ENCODE data around the gene ZBED1. TPM values are rescaled to one million over a fixed set of nuclear protein-coding genes. Genes with fewer than 3 reads are reported as not detected.
A peak's percentile ranks its signal among the peaks of the same experiment; 100 is the strongest.
"Not testable (repeated sequence)": the region's sequence is repeated elsewhere in the genome, so short reads cannot be mapped to it uniquely, and the experiment has no call there.

The ZBED1 gene
- total RNA-seq, 1 donor from 2014 or later = 25.6 TPM

DNA sequence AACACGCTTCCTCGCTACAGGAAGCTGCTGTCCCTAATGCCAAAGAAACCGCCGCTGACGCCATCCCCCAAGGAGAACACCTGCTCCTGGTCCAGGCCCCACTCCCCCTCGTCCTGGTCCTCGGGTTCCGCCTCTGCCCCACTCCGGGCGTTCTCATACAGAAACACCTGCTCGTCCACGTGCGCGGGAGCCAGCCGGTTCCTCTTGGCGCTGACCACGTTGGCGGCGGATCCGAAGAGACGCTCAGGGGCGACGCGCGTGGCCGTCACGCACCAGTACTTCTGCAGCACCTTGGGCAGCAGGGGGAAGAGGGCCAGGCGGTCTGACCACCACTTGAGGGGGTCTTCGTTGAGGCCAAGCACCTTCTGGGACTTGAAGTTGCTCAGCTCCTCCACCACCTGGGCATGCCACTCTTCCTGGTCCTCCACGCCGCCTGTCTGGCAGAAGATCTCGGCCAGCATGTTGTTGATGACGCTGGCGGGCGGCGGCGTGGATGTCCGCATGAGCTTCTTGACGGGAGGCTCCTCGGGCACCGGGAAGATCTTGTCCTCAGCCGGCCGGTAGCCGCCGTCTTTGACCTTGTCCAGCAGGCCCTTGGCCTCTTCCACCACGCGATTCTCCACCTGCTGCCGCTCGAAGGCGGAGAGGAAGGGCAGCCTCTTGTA, 12.0 kb downstream of the ZBED1 start:
- H3K9ac ChIP-seq (ENCODE audit: low read depth in 1 of 3, low read length in 3 of 3) = no peak overlapping the region
- no peaks in the 10 kb centered on the region for H3K27me3 ChIP-seq (ENCODE audit: control insufficient read depth in 3 of 3, insufficient read depth in 3 of 3, low read length in 3 of 3)
- no peaks in the 10 kb centered on the region for H3K9me3 ChIP-seq (ENCODE audit: control insufficient read depth in 3 of 3, low read length in 3 of 3)
- no peak overlapping the region for H3K27ac ChIP-seq (ENCODE audit: low read depth, low read length)
- no peak overlapping the region for H3K4me3 ChIP-seq (ENCODE audit: low read length in 3 of 3)
- H3K4me1 ChIP-seq (ENCODE audit: control insufficient read depth in 3 of 3, insufficient read depth in 3 of 3, low read length in 3 of 3) = peaks cover 2 to 4% (median 4%) of the 10 kb centered on the region in 3 donors
- peaks cover 30 to 42% (median 37%) of the 10 kb centered on the region in 3 donors for H3K36me3 ChIP-seq (ENCODE audit: control insufficient read depth in 3 of 3, insufficient read depth in 3 of 3, low read length in 3 of 3)

DNA sequence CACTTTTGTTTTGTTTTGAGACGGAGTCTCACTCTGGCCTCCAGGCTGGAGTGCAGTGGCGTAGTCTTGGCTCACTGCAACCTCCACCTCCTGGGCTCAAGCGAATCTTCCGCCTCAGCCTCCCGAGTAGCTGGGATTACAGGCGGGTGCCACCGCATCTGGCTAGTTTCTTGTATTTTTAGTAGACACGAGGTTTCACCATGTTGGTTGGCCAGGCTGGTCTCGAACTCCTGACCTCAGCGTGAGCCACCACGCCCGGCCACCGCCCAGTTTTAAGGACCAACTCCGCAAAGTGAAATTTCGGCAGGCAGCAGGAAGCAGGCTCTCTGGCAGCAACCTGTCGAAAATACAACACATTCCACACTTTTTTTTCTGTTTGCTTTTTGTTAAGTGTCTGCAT, 13.4 kb downstream of the ZBED1 start:
- Histone ChIP-seq H3K9me3 (ENCODE audit: control insufficient read depth in 3 of 3, low read length in 3 of 3) (no peaks in the 10 kb centered on the region), H3K27me3 (ENCODE audit: control insufficient read depth in 3 of 3, insufficient read depth in 3 of 3, low read length in 3 of 3) (no peaks in the 10 kb centered on the region), H3K4me3 (ENCODE audit: low read length in 3 of 3) (no peak overlapping the region), H3K4me1 (ENCODE audit: control insufficient read depth in 3 of 3, insufficient read depth in 3 of 3, low read length in 3 of 3) (peaks cover 2 to 4% (median 4%) of the 10 kb centered on the region in 3 donors), H3K36me3 (ENCODE audit: control insufficient read depth in 3 of 3, insufficient read depth in 3 of 3, low read length in 3 of 3) (peaks cover 30 to 42% (median 37%) of the 10 kb centered on the region in 3 donors), H3K9ac (ENCODE audit: low read depth in 1 of 3, low read length in 3 of 3) (no peak overlapping the region), H3K27ac (ENCODE audit: low read depth, low read length) (no peak overlapping the region)

DNA sequence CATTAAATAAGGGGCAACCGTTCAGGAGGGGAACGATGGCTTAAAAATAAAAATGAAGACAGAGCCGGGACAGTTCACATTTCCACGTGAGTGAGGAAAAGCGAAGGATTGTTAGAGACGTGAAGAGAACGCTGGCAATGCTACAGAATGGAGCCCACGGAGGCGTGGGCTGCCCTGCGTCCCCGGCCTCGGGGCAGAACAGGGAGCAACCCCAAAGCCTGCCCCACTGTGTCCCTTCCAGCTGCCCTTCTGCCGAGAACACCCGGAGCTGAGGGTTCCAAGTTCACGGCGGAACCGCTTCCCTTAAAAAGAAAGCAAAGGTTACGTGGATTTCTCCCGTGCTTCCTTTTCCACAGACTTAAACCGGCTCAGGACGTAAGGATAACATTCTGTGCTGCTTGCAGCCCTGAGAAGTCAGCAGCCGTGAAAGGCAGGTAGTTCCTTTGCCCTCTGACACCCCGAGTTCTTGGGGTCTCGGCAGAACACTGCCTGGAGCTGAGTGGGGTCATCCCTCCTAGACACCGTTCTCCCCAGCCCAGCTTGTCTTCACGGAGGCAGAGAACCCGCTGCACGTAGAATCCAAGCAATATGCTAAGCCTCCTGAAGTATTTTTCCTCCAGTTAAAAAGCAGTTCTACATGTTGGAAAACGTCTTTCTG, 14.2 kb downstream of the ZBED1 start:
- H3K4me1 ChIP-seq (ENCODE audit: control insufficient read depth in 3 of 3, insufficient read depth in 3 of 3, low read length in 3 of 3) = peaks cover 2 to 4% (median 4%) of the 10 kb centered on the region in 3 donors
- H3K27ac ChIP-seq (ENCODE audit: low read depth, low read length) = no peak overlapping the region
- H3K27me3 ChIP-seq (ENCODE audit: control insufficient read depth in 3 of 3, insufficient read depth in 3 of 3, low read length in 3 of 3) = no peaks in the 10 kb centered on the region
- no peak overlapping the region for H3K9ac ChIP-seq (ENCODE audit: low read depth in 1 of 3, low read length in 3 of 3)
- H3K9me3 ChIP-seq (ENCODE audit: control insufficient read depth in 3 of 3, low read length in 3 of 3) = no peaks in the 10 kb centered on the region
- H3K4me3 ChIP-seq (ENCODE audit: low read length in 3 of 3) = no peak overlapping the region
- peaks cover 30 to 42% (median 37%) of the 10 kb centered on the region in 3 donors for H3K36me3 ChIP-seq (ENCODE audit: control insufficient read depth in 3 of 3, insufficient read depth in 3 of 3, low read length in 3 of 3)

GRCh38 chrX:2485789-2486345, 14.9 kb downstream of the ZBED1 start:
- Histone ChIP-seq H3K4me1 (ENCODE audit: control insufficient read depth in 3 of 3, insufficient read depth in 3 of 3, low read length in 3 of 3) (peaks cover 2 to 4% (median 4%) of the 10 kb centered on the region in 3 donors), H3K36me3 (ENCODE audit: control insufficient read depth in 3 of 3, insufficient read depth in 3 of 3, low read length in 3 of 3) (peaks cover 30 to 39% (median 37%) of the 10 kb centered on the region in 3 donors), H3K9ac (ENCODE audit: low read depth in 1 of 3, low read length in 3 of 3) (no peak overlapping the region), H3K27ac (ENCODE audit: low read depth, low read length) (no peak overlapping the region), H3K9me3 (ENCODE audit: control insufficient read depth in 3 of 3, low read length in 3 of 3) (no peaks in the 10 kb centered on the region), H3K27me3 (ENCODE audit: control insufficient read depth in 3 of 3, insufficient read depth in 3 of 3, low read length in 3 of 3) (no peaks in the 10 kb centered on the region), H3K4me3 (ENCODE audit: low read length in 3 of 3) (no peak overlapping the region)

GRCh38 chrX:2484721-2485648, 15.8 kb downstream of the ZBED1 start:
- H3K4me1 ChIP-seq (ENCODE audit: control insufficient read depth in 3 of 3, insufficient read depth in 3 of 3, low read length in 3 of 3) = peaks cover 2 to 4% (median 4%) of the 10 kb centered on the region in 3 donors
- peak overlapping the region; percentile 12 to 59 (median 45) for H3K4me3 ChIP-seq (ENCODE audit: low read length in 3 of 3)
- no peaks in the 10 kb centered on the region for H3K27me3 ChIP-seq (ENCODE audit: control insufficient read depth in 3 of 3, insufficient read depth in 3 of 3, low read length in 3 of 3)
- peak overlapping the region; percentile 64 for H3K27ac ChIP-seq (ENCODE audit: low read depth, low read length)
- H3K9ac ChIP-seq (ENCODE audit: low read depth in 1 of 3, low read length in 3 of 3) = peak overlapping the region; percentile 45 to 70 (median 47)
- no peaks in the 10 kb centered on the region for H3K9me3 ChIP-seq (ENCODE audit: control insufficient read depth in 3 of 3, low read length in 3 of 3)
- H3K36me3 ChIP-seq (ENCODE audit: control insufficient read depth in 3 of 3, insufficient read depth in 3 of 3, low read length in 3 of 3) = peaks cover 24 to 34% (median 28%) of the 10 kb centered on the region in 3 donors

DNA sequence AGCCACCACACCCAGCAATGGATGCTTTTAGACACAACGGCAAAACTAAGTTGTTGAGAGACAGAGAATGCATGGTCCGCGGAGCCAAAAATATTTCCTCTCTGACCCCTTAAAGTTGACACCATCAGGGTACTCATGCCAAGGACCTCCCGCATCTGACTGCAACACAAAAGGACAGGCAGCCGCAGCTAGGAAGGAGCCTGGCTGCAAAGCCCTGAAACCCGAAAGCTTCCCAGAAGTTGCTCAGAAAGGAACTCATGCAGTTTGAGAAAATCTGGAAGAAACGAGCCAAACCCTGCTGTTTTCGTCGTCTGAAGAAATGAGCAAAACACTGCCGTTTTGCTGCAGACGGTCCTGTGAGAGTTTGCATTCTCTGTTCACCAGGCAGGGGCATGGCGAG, 16.5 kb downstream of the ZBED1 start:
- peaks cover 17 to 26% (median 21%) of the 10 kb centered on the region in 3 donors for H3K36me3 ChIP-seq (ENCODE audit: control insufficient read depth in 3 of 3, insufficient read depth in 3 of 3, low read length in 3 of 3)
- H3K9ac ChIP-seq (ENCODE audit: low read depth in 1 of 3, low read length in 3 of 3) = peak overlapping the region; percentile 45 to 70 (median 47)
- peak overlapping the region; percentile 12 to 46 (median 45) for H3K4me3 ChIP-seq (ENCODE audit: low read length in 3 of 3)
- peak overlapping the region; percentile 64 for H3K27ac ChIP-seq (ENCODE audit: low read depth, low read length)
- peaks cover 0 to 4% (median 0%) of the 10 kb centered on the region in 3 donors for H3K9me3 ChIP-seq (ENCODE audit: control insufficient read depth in 3 of 3, low read length in 3 of 3)
- H3K4me1 ChIP-seq (ENCODE audit: control insufficient read depth in 3 of 3, insufficient read depth in 3 of 3, low read length in 3 of 3) = peaks cover 2 to 4% (median 4%) of the 10 kb centered on the region in 3 donors
- H3K27me3 ChIP-seq (ENCODE audit: control insufficient read depth in 3 of 3, insufficient read depth in 3 of 3, low read length in 3 of 3) = no peaks in the 10 kb centered on the region

- H3K27me3 ChIP-seq (ENCODE audit: control insufficient read depth in 3 of 3, insufficient read depth in 3 of 3, low read length in 3 of 3) = no peaks in the 10 kb centered on the region
- H3K4me1 ChIP-seq (ENCODE audit: control insufficient read depth in 3 of 3, insufficient read depth in 3 of 3, low read length in 3 of 3) = peaks cover 2 to 4% (median 4%) of the 10 kb centered on the region in 3 donors
- H3K27ac ChIP-seq (ENCODE audit: low read depth, low read length) = peak overlapping the region; percentile 64
- H3K4me3 ChIP-seq (ENCODE audit: low read length in 3 of 3) = no peak overlapping the region
- H3K36me3 ChIP-seq (ENCODE audit: control insufficient read depth in 3 of 3, insufficient read depth in 3 of 3, low read length in 3 of 3) = peaks cover 10 to 19% (median 17%) of the 10 kb centered on the region in 3 donors
- peaks cover 0 to 7% (median 0%) of the 10 kb centered on the region in 3 donors for H3K9me3 ChIP-seq (ENCODE audit: control insufficient read depth in 3 of 3, low read length in 3 of 3)
- H3K9ac ChIP-seq (ENCODE audit: low read depth in 1 of 3, low read length in 3 of 3) = no peak overlapping the region
These were observed 17.2 kb downstream of the ZBED1 start for GRCh38 chrX:2483398-2484060.

GRCh38 chrX:2481597-2481996, 19.2 kb downstream of the ZBED1 start:
- not testable (repeated sequence) for H3K27me3 ChIP-seq (ENCODE audit: control insufficient read depth in 3 of 3, insufficient read depth in 3 of 3, low read length in 3 of 3); H3K27ac ChIP-seq (ENCODE audit: low read depth, low read length); H3K9me3 ChIP-seq (ENCODE audit: control insufficient read depth in 3 of 3, low read length in 3 of 3); H3K4me1 ChIP-seq (ENCODE audit: control insufficient read depth in 3 of 3, insufficient read depth in 3 of 3, low read length in 3 of 3); H3K4me3 ChIP-seq (ENCODE audit: low read length in 3 of 3); H3K9ac ChIP-seq (ENCODE audit: low read depth in 1 of 3, low read length in 3 of 3); H3K36me3 ChIP-seq (ENCODE audit: control insufficient read depth in 3 of 3, insufficient read depth in 3 of 3, low read length in 3 of 3)

GRCh38 chrX:2479982-2480381, 20.8 kb downstream of the ZBED1 start:
- H3K27me3 ChIP-seq (ENCODE audit: control insufficient read depth in 3 of 3, insufficient read depth in 3 of 3, low read length in 3 of 3); H3K9ac ChIP-seq (ENCODE audit: low read depth in 1 of 3, low read length in 3 of 3); H3K4me1 ChIP-seq (ENCODE audit: control insufficient read depth in 3 of 3, insufficient read depth in 3 of 3, low read length in 3 of 3); H3K36me3 ChIP-seq (ENCODE audit: control insufficient read depth in 3 of 3, insufficient read depth in 3 of 3, low read length in 3 of 3); H3K4me3 ChIP-seq (ENCODE audit: low read length in 3 of 3); H3K9me3 ChIP-seq (ENCODE audit: control insufficient read depth in 3 of 3, low read length in 3 of 3); H3K27ac ChIP-seq (ENCODE audit: low read depth, low read length): not testable (repeated sequence)

All from skeletal muscle tissue (tissue), 4 donors.